ENCODE data around the gene SLC6A12.
"Not testable (repeated sequence)": the region's sequence is repeated elsewhere in the genome, so short reads cannot be mapped to it uniquely, and the experiment has no call there.

The SLC6A12 gene

DNA sequence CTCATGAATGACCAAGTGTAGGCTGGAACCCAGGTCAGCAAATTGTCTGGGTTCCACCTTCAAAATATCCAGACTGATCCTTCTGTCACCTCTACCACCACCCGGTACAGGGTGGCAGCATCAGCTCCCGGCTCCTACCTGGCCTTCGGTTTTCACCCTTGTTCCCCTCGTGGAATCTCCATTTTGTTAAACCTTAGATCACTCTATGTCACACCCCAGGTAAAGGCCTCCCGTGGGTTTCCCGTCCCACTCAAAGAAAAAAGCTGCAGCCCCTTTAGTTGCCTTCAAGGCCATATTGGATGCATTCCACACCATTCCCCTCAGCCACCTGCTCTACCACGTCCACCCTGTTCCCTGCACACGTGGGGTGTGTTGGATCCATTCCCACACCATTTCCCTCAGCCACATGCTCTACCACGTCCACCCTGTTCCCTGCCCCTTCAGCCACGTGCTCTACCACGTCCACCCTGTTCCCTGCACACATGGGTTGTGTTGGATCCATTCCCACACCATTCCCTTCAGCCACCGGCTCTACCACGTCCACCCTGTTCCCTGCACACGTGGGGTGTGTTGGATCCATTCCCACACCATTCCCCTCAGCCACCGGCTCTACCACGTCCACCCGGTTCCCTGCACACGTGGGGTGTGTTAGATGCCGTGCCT lies 24.9 kb upstream of the SLC6A12 start:
- peaks cover 21% of the 10 kb centered on the region for H3K9me3 ChIP-seq (ENCODE audit: severe bottlenecking)
- no peak overlapping the region for H3K27ac ChIP-seq
- H3K27me3 ChIP-seq (ENCODE audit: insufficient read depth, low read depth, severe bottlenecking) = no peaks in the 10 kb centered on the region
- H3K4me3 ChIP-seq (ENCODE audit: low read depth, low read length) = no peak overlapping the region
- no peaks in the 10 kb centered on the region for H3K36me3 ChIP-seq
- DNase-seq = no peak
- TF ChIP-seq, protein P1, sequence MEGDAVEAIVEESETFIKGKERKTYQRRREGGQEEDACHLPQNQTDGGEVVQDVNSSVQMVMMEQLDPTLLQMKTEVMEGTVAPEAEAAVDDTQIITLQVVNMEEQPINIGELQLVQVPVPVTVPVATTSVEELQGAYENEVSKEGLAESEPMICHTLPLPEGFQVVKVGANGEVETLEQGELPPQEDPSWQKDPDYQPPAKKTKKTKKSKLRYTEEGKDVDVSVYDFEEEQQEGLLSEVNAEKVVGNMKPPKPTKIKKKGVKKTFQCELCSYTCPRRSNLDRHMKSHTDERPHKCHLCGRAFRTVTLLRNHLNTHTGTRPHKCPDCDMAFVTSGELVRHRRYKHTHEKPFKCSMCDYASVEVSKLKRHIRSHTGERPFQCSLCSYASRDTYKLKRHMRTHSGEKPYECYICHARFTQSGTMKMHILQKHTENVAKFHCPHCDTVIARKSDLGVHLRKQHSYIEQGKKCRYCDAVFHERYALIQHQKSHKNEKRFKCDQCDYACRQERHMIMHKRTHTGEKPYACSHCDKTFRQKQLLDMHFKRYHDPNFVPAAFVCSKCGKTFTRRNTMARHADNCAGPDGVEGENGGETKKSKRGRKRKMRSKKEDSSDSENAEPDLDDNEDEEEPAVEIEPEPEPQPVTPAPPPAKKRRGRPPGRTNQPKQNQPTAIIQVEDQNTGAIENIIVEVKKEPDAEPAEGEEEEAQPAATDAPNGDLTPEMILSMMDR (IDR thresholded peaks at IDR 0.05; ENCODE audit: low read depth, low read length) = no peak

DNA sequence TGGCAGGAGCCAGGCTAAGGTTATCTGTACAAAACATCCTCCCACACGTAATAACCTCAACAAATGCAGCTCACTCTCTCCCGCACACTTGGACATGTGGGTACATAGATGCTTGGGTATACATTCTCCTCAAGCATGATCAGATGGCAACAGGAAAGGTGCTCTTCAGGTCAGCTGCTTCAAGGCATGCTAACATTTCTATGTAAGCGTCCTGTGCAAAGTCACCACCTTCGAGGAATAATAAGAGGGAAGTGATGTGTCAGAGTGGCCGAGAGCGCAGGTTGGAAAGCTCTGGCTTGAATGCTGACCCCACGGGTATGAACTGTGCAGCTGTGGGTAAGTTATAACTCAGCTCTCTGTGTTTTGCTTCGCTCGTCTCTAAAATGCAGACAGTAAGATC lies 24.2 kb upstream of the SLC6A12 start:
- TF ChIP-seq, protein P1 (IDR thresholded peaks at IDR 0.05; ENCODE audit: low read depth, low read length) = no peak
- Histone ChIP-seq H3K27me3 (ENCODE audit: insufficient read depth, low read depth, severe bottlenecking) (no peaks in the 10 kb centered on the region), H3K9me3 (ENCODE audit: severe bottlenecking) (peaks cover 21% of the 10 kb centered on the region), H3K36me3 (no peaks in the 10 kb centered on the region), H3K27ac (no peak overlapping the region), H3K4me3 (ENCODE audit: low read depth, low read length) (no peak overlapping the region)
- no peak for DNase-seq

DNA sequence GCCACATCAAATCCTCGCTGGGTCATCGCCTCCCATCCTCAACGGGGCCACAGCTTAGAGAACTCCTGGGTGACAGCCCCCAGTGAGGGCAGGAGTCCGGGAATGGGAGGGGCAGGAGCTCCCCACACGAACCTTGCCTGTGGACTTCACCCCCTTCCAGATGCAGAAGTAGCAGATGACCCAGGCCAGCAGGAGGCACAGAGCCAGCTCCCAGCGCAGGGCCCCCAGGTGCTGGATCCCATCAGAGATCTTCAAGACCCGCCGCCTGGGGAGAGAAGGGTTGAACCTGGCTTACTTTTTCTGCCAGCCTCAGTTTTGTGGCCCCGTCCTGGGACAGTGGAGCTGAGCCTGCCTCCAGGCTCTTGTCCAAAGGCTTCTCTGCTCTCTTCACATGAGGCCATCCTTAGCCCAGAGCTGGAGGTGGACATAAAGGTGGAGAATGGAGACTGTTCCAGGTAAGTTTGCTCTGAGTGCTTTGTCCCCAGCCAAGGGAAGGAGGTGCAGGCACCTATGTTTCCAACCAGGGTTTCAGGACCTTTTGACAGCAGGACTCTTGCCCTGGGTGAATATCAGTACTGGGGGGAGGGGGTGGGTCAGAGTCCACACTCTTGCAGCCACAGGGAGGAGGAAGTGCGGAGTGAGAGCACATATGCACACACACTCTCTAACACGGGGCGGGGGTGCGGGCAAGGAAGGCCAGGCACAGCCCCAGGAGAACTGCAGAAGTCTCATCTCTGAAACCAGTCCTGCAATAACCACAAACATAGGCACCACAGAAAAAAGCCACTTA lies 23.3 kb upstream of the SLC6A12 start:
- TF ChIP-seq, protein P1 (IDR thresholded peaks at IDR 0.05; ENCODE audit: low read depth, low read length) = no peak
- Histone ChIP-seq H3K27ac (no peak overlapping the region), H3K27me3 (ENCODE audit: insufficient read depth, low read depth, severe bottlenecking) (no peaks in the 10 kb centered on the region), H3K9me3 (ENCODE audit: severe bottlenecking) (peaks cover 21% of the 10 kb centered on the region), H3K36me3 (no peaks in the 10 kb centered on the region), H3K4me3 (ENCODE audit: low read depth, low read length) (no peak overlapping the region)
- no peak for DNase-seq

DNA sequence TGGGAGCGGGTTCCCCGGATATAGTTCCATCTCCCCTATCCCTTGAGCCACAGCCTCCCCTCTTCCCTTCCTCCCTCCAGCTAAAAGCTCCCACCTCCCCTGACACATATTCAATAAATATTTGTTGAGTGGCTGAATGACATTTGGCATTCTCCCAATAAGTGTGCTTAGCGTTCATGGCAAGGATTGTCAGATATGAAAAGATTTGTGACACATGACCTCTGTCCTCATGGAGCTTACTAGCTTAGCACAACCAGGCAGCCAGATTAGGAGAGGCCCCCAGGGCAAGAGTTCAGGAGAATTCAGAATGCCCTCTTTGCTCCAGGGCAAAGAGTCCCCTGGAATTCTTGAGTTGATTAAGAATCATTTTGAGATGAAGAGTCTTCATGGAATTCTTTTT lies 22.5 kb upstream of the SLC6A12 start:
- TF ChIP-seq, protein P1 (IDR thresholded peaks at IDR 0.05; ENCODE audit: low read depth, low read length) = no peak
- DNase-seq = no peak
- no peak overlapping the region for H3K27ac ChIP-seq
- H3K4me3 ChIP-seq (ENCODE audit: low read depth, low read length) = no peak overlapping the region
- no peaks in the 10 kb centered on the region for H3K36me3 ChIP-seq
- no peaks in the 10 kb centered on the region for H3K27me3 ChIP-seq (ENCODE audit: insufficient read depth, low read depth, severe bottlenecking)
- H3K9me3 ChIP-seq (ENCODE audit: severe bottlenecking) = peaks cover 21% of the 10 kb centered on the region

DNA sequence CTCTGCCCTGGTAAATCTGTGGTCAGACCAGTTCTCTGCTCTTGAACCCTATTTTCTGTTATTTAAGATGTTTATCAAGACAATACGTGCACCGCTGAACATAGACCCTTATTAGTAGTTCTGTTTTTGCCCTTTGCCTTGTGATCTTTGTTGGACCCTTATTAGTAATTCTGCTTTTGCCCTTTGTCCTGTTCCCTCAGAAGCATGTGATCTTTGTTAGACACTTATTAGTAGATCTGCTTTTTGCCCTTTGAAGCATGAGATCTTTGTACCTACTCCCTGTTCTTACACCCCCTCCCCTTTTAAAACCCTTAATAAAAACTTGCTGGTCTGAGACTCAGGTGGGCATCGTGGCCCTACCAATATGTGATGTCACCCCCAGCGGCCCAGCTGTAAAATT lies 22.0 kb upstream of the SLC6A12 start:
- not testable (repeated sequence) for H3K36me3 ChIP-seq; H3K4me3 ChIP-seq (ENCODE audit: low read depth, low read length); DNase-seq; H3K27me3 ChIP-seq (ENCODE audit: insufficient read depth, low read depth, severe bottlenecking); H3K27ac ChIP-seq
- peaks cover 21% of the 10 kb centered on the region for H3K9me3 ChIP-seq (ENCODE audit: severe bottlenecking)

DNA sequence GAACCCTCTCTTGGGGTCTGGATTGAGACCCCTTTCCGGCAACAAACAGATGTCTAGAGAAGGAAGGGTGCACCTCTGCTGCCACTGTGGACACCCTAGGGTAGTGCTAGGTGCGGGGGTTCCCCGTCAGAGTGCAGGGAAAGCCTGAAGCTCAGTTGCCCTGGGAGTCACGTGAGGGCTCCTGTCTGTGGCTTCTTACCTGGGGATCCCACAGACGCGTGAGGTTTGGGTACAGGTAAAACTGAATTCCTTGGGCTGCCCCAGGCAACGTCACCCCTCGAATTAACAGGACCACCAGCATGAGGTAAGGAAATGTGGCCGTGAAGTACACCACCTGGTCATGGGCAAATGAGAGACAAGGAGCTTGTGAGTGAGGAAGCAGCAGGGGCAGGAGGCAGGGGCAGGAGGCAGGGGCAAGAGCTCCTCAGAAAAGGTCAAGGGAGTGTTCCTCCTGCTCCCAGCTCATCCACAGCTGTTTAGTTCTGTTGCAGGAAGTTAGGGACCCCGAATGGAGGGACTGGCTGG lies 21.0 kb upstream of the SLC6A12 start:
- DNase-seq = no peak
- TF ChIP-seq, protein P1 (IDR thresholded peaks at IDR 0.05; ENCODE audit: low read depth, low read length) = no peak

More for the DNA sequence above, 21.0 kb upstream of the SLC6A12 start:
- Histone ChIP-seq H3K27ac (no peak overlapping the region), H3K36me3 (no peaks in the 10 kb centered on the region), H3K4me3 (ENCODE audit: low read depth, low read length) (no peak overlapping the region), H3K9me3 (ENCODE audit: severe bottlenecking) (peaks cover 21% of the 10 kb centered on the region), H3K27me3 (ENCODE audit: insufficient read depth, low read depth, severe bottlenecking) (no peaks in the 10 kb centered on the region)
